Stomach (tissue), 9 donors: ENCODE data around the gene SPATA20. TPM values are rescaled to one million over a fixed set of nuclear protein-coding genes. Genes with fewer than 3 reads are reported as not detected.
A peak's percentile ranks its signal among the peaks of the same experiment; 100 is the strongest.

Experiments
- DNase-seq, 2 donors: peaks; one replicate each; pipeline versions ENCODE4 v3.0.0 to v3.0.0-alpha.2; 2013 to 2019
- H3K27ac ChIP-seq, 5 donors: fragments of 200-600 bp in 4 of 5; sonication (generic) in 4 of 5; one replicate each; pipeline ENCODE4 v1.5.1; 2013 to 2019; ENCODE audit warnings: mild to moderate bottlenecking in 1 of 5, moderate library complexity in 1 of 5
- H3K27me3 ChIP-seq, 3 donors: fragments of 200-600 bp; sonication (generic); one replicate each; pipeline ENCODE4 v1.5.1; 2017 to 2019; ENCODE audit warnings: mixed run types in 1 of 3
- H3K36me3 ChIP-seq, 4 donors: fragments of 200-600 bp; sonication (generic); 1 replicate in 3 of 4; 2 replicates in 1 of 4; pipeline ENCODE4 v1.5.1; 2016 to 2019
- H3K4me1 ChIP-seq, 4 donors: fragments of 200-600 bp; sonication (generic); one replicate each; pipeline ENCODE4 v1.5.1; 2016 to 2019
- H3K4me3 ChIP-seq, 4 donors: fragments of 200-600 bp; sonication (generic) in 3 of 4; one replicate each; pipeline ENCODE4 v1.5.1; 2016 to 2019; ENCODE audit warnings: mild to moderate bottlenecking in 1 of 4
- H3K9me3 ChIP-seq, 4 donors: fragments of 200-600 bp; sonication (generic); one replicate each; pipeline ENCODE4 v1.5.1; 2016 to 2019
- EP300 ChIP-seq: sonication (generic); formaldehyde crosslinking; IDR thresholded peaks from one replicate; pipeline ENCODE4 v1.6.1; 2017; ENCODE audit warnings: antibody characterized with exemption
- POLR2A ChIP-seq, 4 donors: fragments of 450-650 bp; IDR thresholded peaks; one replicate each; pipeline ENCODE4 v1.6.1; 2016; ENCODE audit warnings: antibody characterized with exemption in 4 of 4, control low read depth in 2 of 4, mild to moderate bottlenecking in 1 of 4, moderate library complexity in 1 of 4
- POLR2AphosphoS5 ChIP-seq, 3 donors: sonication (generic); formaldehyde crosslinking; IDR thresholded peaks; one replicate each; pipeline ENCODE4 v1.6.1; 2016; ENCODE audit warnings: antibody characterized with exemption in 3 of 3
- WGBS, 5 donors: extraction: QIAGEN DNeasy Blood & Tissue Kit in 3 of 5; methylation state at CpG; one replicate each; pipeline versions ENCODE4 v1.1.5 to v1.1.7; 2013 to 2018; 5-methylcytosine and 5-hydroxymethylcytosine counted together
- intact Hi-C: fragments of 100-400 bp; cut with DNase I; formaldehyde crosslinking; loops from one replicate; pipeline ENCODE4 v1.15.1; 2023; ENCODE audit warnings: low total_unique reads
- polyA plus RNA-seq, 3 donors: library from polyadenylated mRNA; stranded (reverse); fragments of 200-250 nt; gene quantifications; one replicate each; pipeline ENCODE4 v1.2.3, GENCODE V29; 2013
- total RNA-seq, 5 donors: library from RNA; depleted of rRNA; stranded (reverse); fragments of >200 nt; gene quantifications; one replicate each; pipeline versions ENCODE4 v1.1.0 to v1.2.3, GENCODE V29; 2014 to 2016
- TF ChIP-seq, protein P1 (sequence below), 7 experiments: fragments of 450-650 bp in 4 of 7; fragments of 200-600 bp in 3 of 7; sonication (generic) in 3 of 7; IDR thresholded peaks; one replicate each; pipeline ENCODE4 v1.5.1; 2016 to 2019; ENCODE audit warnings: antibody characterized with exemption in 7 of 7, control low read depth in 2 of 7, mild to moderate bottlenecking in 1 of 7
- donor health status: healthy with polysubstance abuse.
- donor health status: Bipolar disorder and iron deficiency.
- donor health status: healthy.

The SPATA20 gene
- total and polyA plus RNA-seq, 8 donors = 24.8 to 1,214 (median 80.8) TPM

DNA sequence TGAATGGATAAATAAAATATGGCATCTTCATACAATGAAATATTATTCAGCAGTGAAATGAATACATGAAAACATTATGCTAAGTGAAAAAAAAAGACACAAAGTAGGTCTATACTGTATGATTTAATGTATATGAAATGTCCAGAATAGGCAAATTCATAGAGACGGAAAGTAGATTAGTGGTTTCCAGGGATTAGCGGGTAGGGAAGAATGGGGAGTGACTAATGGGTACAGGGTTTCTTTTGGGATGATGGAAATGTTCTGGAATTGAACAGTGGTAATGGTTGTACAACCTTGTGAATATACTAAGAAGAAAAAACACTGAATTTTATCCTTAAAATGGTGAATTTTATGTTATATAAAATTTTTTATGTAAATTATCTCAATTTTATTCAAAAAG lies 47.3 kb upstream of the SPATA20 start:
- no peaks in the 10 kb centered on the region for H3K36me3 ChIP-seq
- no peak overlapping the region for H3K4me3 ChIP-seq
- H3K9me3 ChIP-seq = no peaks in the 10 kb centered on the region
- 92 to 99% (median 95%) methylated on average over 2 of the region's 2 CpGs for WGBS, 5 donors
- no peak for DNase-seq
- H3K27me3 ChIP-seq = no peaks in the 10 kb centered on the region
- intact Hi-C loops = no loop called here
- H3K4me1 ChIP-seq = no peaks in the 10 kb centered on the region
- no peak overlapping the region for H3K27ac ChIP-seq
- TF ChIP-seq, protein P1, sequence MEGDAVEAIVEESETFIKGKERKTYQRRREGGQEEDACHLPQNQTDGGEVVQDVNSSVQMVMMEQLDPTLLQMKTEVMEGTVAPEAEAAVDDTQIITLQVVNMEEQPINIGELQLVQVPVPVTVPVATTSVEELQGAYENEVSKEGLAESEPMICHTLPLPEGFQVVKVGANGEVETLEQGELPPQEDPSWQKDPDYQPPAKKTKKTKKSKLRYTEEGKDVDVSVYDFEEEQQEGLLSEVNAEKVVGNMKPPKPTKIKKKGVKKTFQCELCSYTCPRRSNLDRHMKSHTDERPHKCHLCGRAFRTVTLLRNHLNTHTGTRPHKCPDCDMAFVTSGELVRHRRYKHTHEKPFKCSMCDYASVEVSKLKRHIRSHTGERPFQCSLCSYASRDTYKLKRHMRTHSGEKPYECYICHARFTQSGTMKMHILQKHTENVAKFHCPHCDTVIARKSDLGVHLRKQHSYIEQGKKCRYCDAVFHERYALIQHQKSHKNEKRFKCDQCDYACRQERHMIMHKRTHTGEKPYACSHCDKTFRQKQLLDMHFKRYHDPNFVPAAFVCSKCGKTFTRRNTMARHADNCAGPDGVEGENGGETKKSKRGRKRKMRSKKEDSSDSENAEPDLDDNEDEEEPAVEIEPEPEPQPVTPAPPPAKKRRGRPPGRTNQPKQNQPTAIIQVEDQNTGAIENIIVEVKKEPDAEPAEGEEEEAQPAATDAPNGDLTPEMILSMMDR (IDR thresholded peaks at IDR 0.05) = no peak
- no peak for TF ChIP-seq POLR2A (IDR thresholded peaks at IDR 0.05)
- TF ChIP-seq EP300 = no peak
- TF ChIP-seq POLR2AphosphoS5 (IDR thresholded peaks at IDR 0.05) = no peak

DNA sequence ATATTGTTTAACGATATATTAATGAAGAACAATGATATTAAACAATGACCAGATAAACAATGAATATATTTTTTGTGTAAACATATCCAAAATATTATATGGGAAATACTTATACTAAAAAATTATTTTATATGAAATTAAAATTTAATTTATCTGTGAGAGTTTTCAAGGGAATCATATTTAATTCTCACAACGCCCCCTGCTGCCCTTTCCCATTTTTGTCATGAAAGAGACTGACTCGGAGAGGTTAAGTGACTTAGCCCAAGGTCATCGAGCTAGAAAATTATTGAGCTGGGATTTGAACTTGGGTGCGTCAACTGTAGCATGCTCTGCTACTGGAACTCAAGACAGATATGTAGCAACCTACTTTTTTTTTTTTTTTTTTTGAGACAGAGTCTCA lies 45.9 kb upstream of the SPATA20 start:
- Histone ChIP-seq H3K4me3 (no peak overlapping the region), H3K4me1 (no peaks in the 10 kb centered on the region), H3K27ac (no peak overlapping the region), H3K9me3 (no peaks in the 10 kb centered on the region), H3K36me3 (no peaks in the 10 kb centered on the region), H3K27me3 (no peaks in the 10 kb centered on the region)
- DNase-seq = peak in 1 of 2 donors; percentile 47
- 21 to 42% (median 27%) methylated on average over 5 of the region's 5 CpGs for WGBS, 5 donors
- TF ChIP-seq, protein P1 (IDR thresholded peaks at IDR 0.05) = peak in 2 of 7 experiments; percentile 25 to 43
- TF ChIP-seq POLR2A (IDR thresholded peaks at IDR 0.05) = no peak
- intact Hi-C loops = no loop called here

DNA sequence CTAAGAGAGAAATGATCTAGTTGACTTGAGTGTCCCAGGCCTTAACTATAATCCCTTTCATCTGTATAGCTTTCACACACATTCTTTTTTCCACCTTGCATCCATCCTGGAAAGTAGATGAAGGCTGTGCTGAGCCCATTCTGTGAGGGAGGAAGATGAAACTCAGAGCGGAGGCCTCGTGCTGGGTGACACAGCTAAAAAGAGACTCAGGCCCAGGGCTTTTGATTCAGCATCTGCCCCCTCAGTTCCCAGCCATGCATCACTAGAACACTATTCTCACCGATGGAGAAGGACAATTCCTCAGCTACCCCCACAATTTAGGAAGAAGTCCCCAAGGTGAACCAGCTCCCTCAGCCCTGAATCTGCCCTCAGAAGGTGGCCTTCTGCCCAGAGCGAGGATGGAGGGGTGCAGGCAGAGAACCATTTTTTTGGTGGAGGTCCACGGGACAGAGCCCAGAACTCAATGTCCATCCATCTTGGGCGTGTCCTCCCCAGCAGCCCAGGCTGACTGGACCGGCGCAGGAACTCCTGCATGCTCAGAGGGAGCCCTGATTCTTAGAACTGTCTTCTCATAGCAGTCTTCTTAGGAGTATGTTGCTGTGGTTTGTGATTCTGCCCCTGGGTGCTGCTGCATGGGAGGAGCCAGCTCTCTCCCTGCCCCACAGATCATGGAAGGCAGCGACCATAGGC lies 44.5 kb upstream of the SPATA20 start:
- DNase-seq = no peak
- Histone ChIP-seq H3K27ac (peak overlapping the region in 3 of 5 donors; percentile 14 to 22 (median 18)), H3K27me3 (no peaks in the 10 kb centered on the region), H3K4me1 (no peaks in the 10 kb centered on the region), H3K36me3 (no peaks in the 10 kb centered on the region), H3K4me3 (no peak overlapping the region), H3K9me3 (no peaks in the 10 kb centered on the region)
- WGBS, 5 donors = 71 to 84% (median 82%) methylated on average over 8 to 9 of the region's 9 CpGs
- intact Hi-C loops = no loop called here
- TF ChIP-seq EP300 (no peak), POLR2A (IDR thresholded peaks at IDR 0.05) (no peak), POLR2AphosphoS5 (IDR thresholded peaks at IDR 0.05) (no peak)
- TF ChIP-seq, protein P1 (IDR thresholded peaks at IDR 0.05) = no peak

- intact Hi-C loops = no loop called here
- Histone ChIP-seq H3K27ac (peak overlapping the region in 2 of 5 donors; percentile 6 to 13), H3K4me1 (peaks cover 11 to 22% (median 17%) of the 10 kb centered on the region in 4 donors), H3K27me3 (no peaks in the 10 kb centered on the region), H3K9me3 (no peaks in the 10 kb centered on the region), H3K4me3 (no peak overlapping the region), H3K36me3 (no peaks in the 10 kb centered on the region)
- no peak for DNase-seq
- 55 to 63% (median 58%) methylated on average over 7 of the region's 7 CpGs for WGBS, 5 donors
- TF ChIP-seq, protein P1 (IDR thresholded peaks at IDR 0.05) = no peak
- TF ChIP-seq POLR2AphosphoS5 (IDR thresholded peaks at IDR 0.05) = no peak
- TF ChIP-seq POLR2A (IDR thresholded peaks at IDR 0.05) = no peak
- TF ChIP-seq EP300 = no peak
Measured at GRCh38 chr17:50505591-50506130, 41.3 kb upstream of the SPATA20 start.
